ENCODE data around the gene EDAR. TPM values are rescaled to one million over a fixed set of nuclear protein-coding genes. Genes with fewer than 3 reads are reported as not detected.

The EDAR gene
- polyA plus RNA-seq, 1 donor from 2014 or later, result 0.26 TPM

GRCh38 chr2:108922141-108922915 lies 66.7 kb downstream of the EDAR start:
- Mint-ChIP-seq H3K9me3 (no peaks in the 10 kb centered on the region), H3K36me3 (peaks cover 2% of the 10 kb centered on the region), H3K27ac (peak overlapping the region in 1 of 3 donors; percentile 22), H3K4me3 (no peak overlapping the region), H3K4me1 (no peaks in the 10 kb centered on the region), H3K27me3 (peaks cover 3% of the 10 kb centered on the region)

- H3K36me3 Mint-ChIP-seq, result peaks cover 2% of the 10 kb centered on the region
- no peak overlapping the region for H3K27ac Mint-ChIP-seq
- H3K9me3 Mint-ChIP-seq, result no peaks in the 10 kb centered on the region
- H3K4me3 Mint-ChIP-seq, result no peak overlapping the region
- peaks cover 0 to 2% (median 0%) of the 10 kb centered on the region in 3 donors for H3K4me1 Mint-ChIP-seq
- H3K27me3 Mint-ChIP-seq, result peaks cover 3% of the 10 kb centered on the region
Measured at GRCh38 chr2:108921096-108922030, 67.7 kb downstream of the EDAR start.

GRCh38 chr2:108920686-108921085 lies 68.3 kb downstream of the EDAR start:
- Mint-ChIP-seq H3K27ac (no peak overlapping the region), H3K4me3 (no peak overlapping the region), H3K9me3 (no peaks in the 10 kb centered on the region), H3K27me3 (peaks cover 3% of the 10 kb centered on the region), H3K36me3 (no peaks in the 10 kb centered on the region), H3K4me1 (peaks cover 0 to 2% (median 0%) of the 10 kb centered on the region in 3 donors)

- H3K4me1 Mint-ChIP-seq, result peaks cover 0 to 2% (median 0%) of the 10 kb centered on the region in 3 donors
- H3K4me3 Mint-ChIP-seq, result no peak overlapping the region
- H3K36me3 Mint-ChIP-seq, result no peaks in the 10 kb centered on the region
- H3K9me3 Mint-ChIP-seq, result no peaks in the 10 kb centered on the region
- no peak overlapping the region for H3K27ac Mint-ChIP-seq
- peaks cover 3% of the 10 kb centered on the region for H3K27me3 Mint-ChIP-seq
Measured at GRCh38 chr2:108919571-108920373, 69.2 kb downstream of the EDAR start.

GRCh38 chr2:108918941-108919341 lies 70.1 kb downstream of the EDAR start:
- peaks cover 0 to 2% (median 0%) of the 10 kb centered on the region in 3 donors for H3K4me1 Mint-ChIP-seq
- no peak overlapping the region for H3K27ac Mint-ChIP-seq
- no peaks in the 10 kb centered on the region for H3K36me3 Mint-ChIP-seq
- H3K27me3 Mint-ChIP-seq, result peaks cover 3% of the 10 kb centered on the region
- no peak overlapping the region for H3K4me3 Mint-ChIP-seq
- no peaks in the 10 kb centered on the region for H3K9me3 Mint-ChIP-seq

DNA sequence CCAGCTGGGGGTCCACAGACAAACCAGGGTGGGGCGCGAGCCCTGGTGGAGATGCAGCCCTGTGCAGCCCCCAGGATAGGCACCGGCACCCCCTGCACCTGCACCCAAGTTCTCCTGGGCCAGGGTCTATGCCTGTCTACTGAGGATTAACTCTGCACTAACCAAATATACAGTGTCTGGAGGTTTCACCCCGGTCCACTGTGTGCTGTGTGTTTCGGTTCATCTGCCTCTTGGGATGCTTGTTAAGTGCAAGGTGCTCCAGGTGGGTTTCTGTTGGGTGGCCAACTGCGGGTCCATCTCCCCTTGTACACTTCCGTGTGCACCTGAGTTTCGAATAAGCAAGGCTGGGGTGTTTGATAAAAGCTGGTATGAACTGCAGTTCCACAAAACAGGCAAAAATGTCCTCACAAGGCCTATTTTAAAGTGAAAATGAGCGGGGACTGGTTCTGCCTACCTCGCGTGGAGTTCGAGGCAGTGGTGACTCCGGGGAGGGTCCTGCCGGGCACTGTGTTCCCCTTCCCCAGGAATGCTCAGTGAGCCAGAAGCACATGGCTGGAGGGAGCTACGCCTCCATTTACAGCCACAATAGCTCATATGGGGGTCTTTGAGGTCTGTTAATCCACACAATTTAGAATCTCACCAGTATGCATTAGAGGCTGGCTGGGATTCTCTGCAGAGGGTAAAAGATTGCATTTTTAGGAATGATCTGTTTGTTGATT lies 70.7 kb downstream of the EDAR start:
- H3K4me3 Mint-ChIP-seq, result no peak overlapping the region
- peaks cover 0 to 2% (median 0%) of the 10 kb centered on the region in 3 donors for H3K4me1 Mint-ChIP-seq
- H3K36me3 Mint-ChIP-seq, result no peaks in the 10 kb centered on the region
- H3K27ac Mint-ChIP-seq, result no peak overlapping the region
- peaks cover 3% of the 10 kb centered on the region for H3K27me3 Mint-ChIP-seq
- H3K9me3 Mint-ChIP-seq, result no peaks in the 10 kb centered on the region

DNA sequence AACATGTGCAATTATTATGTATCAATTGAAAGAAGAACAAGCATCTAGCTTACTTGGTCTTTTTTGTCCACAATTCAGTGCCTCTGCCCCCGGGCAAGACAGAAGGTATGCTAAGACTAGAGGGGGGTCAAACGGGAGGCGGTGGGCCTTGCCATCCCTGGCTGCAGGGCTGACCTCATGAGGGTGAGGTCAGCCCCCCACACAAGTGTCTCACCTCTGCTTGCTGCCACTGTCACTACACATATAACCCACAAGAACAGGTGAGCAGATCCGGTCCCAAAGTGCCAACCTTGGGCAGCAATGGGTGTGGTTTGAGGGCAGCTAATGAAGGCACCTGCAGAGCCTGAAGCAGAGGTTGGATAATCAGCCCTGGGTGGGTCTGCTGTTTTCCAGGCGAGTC lies 71.5 kb downstream of the EDAR start:
- Mint-ChIP-seq H3K9me3 (no peaks in the 10 kb centered on the region), H3K27me3 (peaks cover 5% of the 10 kb centered on the region), H3K4me3 (no peak overlapping the region), H3K36me3 (no peaks in the 10 kb centered on the region), H3K4me1 (peaks cover 0 to 2% (median 0%) of the 10 kb centered on the region in 3 donors), H3K27ac (no peak overlapping the region)

DNA sequence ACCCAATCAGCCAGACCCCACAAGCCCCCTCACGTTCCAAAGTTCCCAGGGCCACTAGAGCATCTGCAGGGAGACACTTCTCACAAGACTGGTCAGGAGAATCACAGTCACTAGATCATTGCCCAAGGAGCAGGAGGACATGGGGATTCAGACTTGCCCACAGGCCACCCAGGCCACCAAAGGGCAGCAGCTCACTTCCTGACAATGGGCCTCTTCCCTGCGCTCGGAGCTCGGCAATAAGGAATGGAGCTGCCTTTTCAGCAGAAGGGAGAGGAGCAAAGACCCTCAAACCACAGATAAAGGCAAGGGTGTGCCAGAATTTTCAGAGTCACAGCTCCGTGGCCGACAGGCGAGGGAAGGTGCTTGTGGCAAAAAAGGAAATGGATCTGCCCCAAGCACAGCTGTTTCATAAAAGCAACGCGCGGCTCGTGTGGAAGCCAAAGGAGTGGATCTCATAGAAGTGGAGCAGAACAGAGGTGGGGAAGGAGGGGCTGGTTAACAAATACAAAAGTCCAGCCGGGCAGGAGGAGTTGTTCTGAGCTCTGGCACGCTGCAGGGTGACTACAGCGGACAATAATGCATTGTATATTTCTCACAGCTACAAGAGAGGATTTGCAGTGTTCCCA lies 72.1 kb downstream of the EDAR start:
- Mint-ChIP-seq H3K27me3 (peaks cover 6% of the 10 kb centered on the region), H3K27ac (no peak overlapping the region), H3K36me3 (no peaks in the 10 kb centered on the region)

GRCh38 chr2:108916122-108916795 lies 72.8 kb downstream of the EDAR start:
- Mint-ChIP-seq H3K27me3 (peaks cover 6% of the 10 kb centered on the region), H3K4me1 (peaks cover 0 to 2% (median 0%) of the 10 kb centered on the region in 3 donors), H3K27ac (no peak overlapping the region), H3K9me3 (no peaks in the 10 kb centered on the region), H3K36me3 (no peaks in the 10 kb centered on the region), H3K4me3 (no peak overlapping the region)

More for the DNA sequence above, 72.1 kb downstream of the EDAR start:
- Mint-ChIP-seq H3K4me1 (peaks cover 0 to 2% (median 0%) of the 10 kb centered on the region in 3 donors), H3K4me3 (no peak overlapping the region), H3K9me3 (no peaks in the 10 kb centered on the region)

DNA sequence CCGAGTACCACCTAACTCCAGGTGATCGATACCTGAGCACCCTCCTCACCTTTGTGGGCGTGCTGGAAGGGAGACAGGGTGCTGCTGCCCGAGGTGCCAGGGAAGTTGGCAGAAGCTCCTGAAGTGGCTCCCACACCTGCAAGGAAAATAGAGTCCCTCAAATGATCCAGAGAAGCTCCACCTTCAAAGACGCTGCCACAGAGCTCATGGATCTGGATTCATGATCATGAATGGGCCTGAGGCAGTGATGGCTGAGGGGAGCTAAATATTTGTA lies 76.5 kb downstream of the EDAR start:
- Mint-ChIP-seq H3K9me3 (no peaks in the 10 kb centered on the region), H3K27ac (peak overlapping the region in 1 of 3 donors; percentile 59), H3K36me3 (no peaks in the 10 kb centered on the region), H3K4me3 (no peak overlapping the region), H3K4me1 (peaks cover 0 to 2% (median 0%) of the 10 kb centered on the region in 3 donors), H3K27me3 (peaks cover 7% of the 10 kb centered on the region)

GRCh38 chr2:108911807-108912628 lies 77.0 kb downstream of the EDAR start:
- Mint-ChIP-seq H3K9me3 (no peaks in the 10 kb centered on the region), H3K36me3 (no peaks in the 10 kb centered on the region), H3K27me3 (peaks cover 7% of the 10 kb centered on the region), H3K4me1 (peaks cover 0 to 1% (median 0%) of the 10 kb centered on the region in 3 donors), H3K27ac (peak overlapping the region in 1 of 3 donors; percentile 59), H3K4me3 (no peak overlapping the region)

- H3K9me3 Mint-ChIP-seq, result no peaks in the 10 kb centered on the region
Measured at GRCh38 chr2:108911401-108911800, 77.6 kb downstream of the EDAR start.

More at GRCh38 chr2:108911401-108911800, 77.6 kb downstream of the EDAR start:
- Mint-ChIP-seq H3K4me3 (no peak overlapping the region), H3K27ac (no peak overlapping the region), H3K27me3 (peaks cover 7% of the 10 kb centered on the region), H3K4me1 (no peaks in the 10 kb centered on the region), H3K36me3 (no peaks in the 10 kb centered on the region)
